Erythroblast (primary cell): ENCODE results near the gene GNAI1.

Experiments used
- GATA1 ChIP-seq: IDR thresholded peaks from 2 replicates; pipeline ENCODE4 v1.6.1; 2011; ENCODE audit warnings: low read depth, mild to moderate bottlenecking, control low read depth, low read length, moderate library complexity
- POLR2A ChIP-seq: IDR thresholded peaks from 2 replicates; pipeline ENCODE4 v1.6.1; 2011; ENCODE audit warnings: mild to moderate bottlenecking, low read length

DNA sequence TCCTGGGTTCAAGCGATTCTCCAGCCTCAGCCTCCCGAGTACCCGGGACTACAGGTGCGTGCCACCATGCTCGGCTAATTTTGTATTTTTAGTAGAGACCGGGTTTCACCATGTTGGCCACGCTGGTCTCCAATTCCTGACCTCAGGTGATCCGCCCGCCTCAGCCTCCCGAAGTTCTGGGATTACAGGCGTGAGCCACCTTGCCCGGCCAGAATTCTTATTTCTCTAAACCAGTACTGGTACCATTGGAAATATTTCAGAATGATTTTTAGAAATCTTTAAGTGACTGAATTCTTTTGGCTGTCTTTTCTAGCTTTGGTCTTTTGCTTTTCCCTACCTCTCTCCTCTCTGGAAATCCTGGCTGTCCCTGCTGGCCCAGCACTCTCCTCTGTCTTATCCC, 2.8 kb downstream of the GNAI1 start:
- no peak for TF ChIP-seq POLR2A
- TF ChIP-seq GATA1, result no peak
